HG03135 (cell line): Measurements from ENCODE around the gene SSX2IP.
"Not testable (repeated sequence)": the region's sequence is repeated elsewhere in the genome, so short reads cannot be mapped to it uniquely, and the experiment has no call there.

Experiments used
- ATAC-seq: cut with Tn5 transposase; IDR thresholded peaks from one replicate; pipeline ENCODE4 v1.9.1; 2021; ENCODE audit warnings: mild to moderate bottlenecking, moderate library complexity; ENCODE audit not compliant: unreplicated experiment

The SSX2IP gene

DNA sequence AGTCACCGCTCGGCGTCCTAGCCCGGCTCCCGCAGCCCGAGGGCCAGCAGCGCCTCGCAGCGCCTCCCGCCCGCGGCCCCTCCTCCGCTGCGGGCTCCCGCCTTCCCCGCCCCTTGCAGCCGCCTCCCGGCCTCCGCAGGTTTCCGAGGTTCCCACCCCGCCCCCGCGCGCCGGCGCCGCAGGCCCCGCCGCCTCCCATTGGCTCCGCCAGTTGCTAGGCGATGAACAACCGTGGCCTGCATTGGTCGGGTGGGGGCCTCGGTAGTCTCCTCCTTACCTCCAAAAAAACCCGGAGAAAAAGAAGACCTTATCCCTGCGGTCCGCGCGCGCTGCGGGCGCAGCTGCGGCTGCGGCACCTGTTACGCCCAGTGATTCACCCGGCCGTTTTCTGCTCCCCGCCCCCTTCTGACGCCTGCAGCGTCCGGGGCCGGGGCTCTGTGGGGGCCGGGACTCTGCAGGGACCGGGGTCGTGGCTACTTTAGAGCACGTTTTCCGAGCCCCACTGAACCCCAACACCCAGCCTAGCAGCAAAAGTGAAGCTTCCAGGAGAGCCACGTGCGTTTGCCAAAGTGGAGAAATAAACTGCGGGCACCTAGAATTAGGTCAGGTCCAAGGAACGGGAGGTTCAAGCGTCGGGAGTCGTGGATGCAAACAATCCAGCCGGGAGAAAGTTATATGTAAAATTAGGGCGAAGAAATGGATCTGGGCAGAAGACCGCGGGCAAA is at the start of gene SSX2IP:
Gene SSX2IP, minus strand, starts transcription at position 65 of the 725 bp plus-strand sequence. CDS start 19,242 bp downstream, outside the sequence.
- peak; percentile 92 for ATAC-seq

- ATAC-seq, result no peak
Observed at GRCh38 chr1:84738237-84738636, 48.0 kb upstream of the SSX2IP start.

GRCh38 chr1:84737590-84737989 is 47.3 kb upstream of the SSX2IP start:
- no peak for ATAC-seq

DNA sequence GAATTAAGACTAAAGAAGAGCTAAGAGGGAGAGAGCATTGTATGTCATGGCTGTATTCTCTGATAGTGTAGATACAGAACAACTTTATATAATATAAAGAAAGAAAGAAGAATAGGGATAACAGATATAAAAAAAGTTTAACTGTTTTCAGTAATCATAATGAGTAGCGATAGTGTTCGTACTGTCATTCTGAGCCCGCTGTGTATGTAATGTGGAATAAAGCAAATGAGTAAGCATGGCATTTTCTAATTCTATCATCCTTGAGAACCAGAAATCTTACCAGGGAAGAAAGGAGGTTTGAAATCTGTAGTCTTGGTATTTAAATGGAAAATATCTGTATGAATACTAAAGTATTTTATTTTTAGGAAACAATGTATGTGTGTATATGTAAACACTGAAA is 46.7 kb upstream of the SSX2IP start:
- no peak for ATAC-seq

DNA sequence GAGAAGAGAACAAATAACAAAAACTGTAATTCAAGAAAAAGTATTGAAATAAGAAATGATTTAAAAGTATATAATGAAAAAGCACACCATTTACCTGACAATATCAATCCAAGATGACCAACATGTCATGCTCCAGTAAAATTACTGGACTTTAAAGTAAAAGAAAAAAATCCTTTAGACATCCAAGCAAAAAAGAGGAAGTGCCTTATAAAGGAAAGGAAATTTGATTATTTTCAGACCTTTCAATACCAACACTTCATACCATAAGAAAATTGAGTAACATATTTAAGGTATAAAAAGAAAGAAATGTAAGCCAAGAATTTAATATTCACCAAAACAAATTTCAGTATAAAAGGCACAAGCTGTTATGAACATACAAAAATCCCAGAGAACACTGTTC is 46.2 kb upstream of the SSX2IP start:
- no peak for ATAC-seq

GRCh38 chr1:84735483-84735882 is 45.2 kb upstream of the SSX2IP start:
- ATAC-seq, result no peak

DNA sequence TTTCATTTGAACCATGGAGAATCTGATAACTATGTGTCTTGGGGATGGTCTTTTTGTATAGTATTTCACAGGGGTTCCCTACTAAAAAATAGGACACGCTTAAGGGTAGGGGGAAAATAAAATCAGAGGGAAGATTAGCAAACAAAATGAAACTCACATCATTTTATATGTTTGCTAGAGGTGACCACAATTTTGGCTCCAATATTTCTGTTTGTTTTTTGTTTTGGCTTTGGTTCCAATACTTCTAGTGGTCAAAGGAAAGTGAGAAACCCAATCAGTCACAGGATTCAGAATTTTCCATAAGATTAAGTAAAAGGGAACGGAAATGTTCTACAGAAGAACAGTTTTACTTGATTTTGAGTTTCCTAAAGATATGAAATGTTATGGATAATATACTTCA is 42.3 kb upstream of the SSX2IP start:
- no peak for ATAC-seq

DNA sequence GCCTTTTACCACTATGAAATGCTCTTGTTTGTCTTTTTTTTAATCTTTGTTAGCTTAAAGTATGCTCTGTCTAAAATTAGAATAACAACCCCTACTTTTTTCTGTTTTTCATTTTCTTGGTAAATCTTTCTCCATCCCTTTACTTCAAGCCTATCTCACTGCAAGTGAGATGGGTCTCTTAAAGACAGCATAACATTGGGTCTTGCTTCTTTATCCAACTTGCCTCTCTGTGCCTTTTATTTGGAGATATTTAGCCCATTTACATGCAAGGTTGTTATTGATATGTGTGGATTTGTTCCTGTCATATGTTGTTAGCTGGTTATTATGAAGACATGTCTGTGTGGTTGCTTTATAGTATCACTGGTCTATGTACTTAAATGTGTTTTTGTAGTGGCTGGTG is 41.3 kb upstream of the SSX2IP start:
- no peak for ATAC-seq

GRCh38 chr1:84727711-84728110 is 37.5 kb upstream of the SSX2IP start:
- not testable (repeated sequence) for ATAC-seq

DNA sequence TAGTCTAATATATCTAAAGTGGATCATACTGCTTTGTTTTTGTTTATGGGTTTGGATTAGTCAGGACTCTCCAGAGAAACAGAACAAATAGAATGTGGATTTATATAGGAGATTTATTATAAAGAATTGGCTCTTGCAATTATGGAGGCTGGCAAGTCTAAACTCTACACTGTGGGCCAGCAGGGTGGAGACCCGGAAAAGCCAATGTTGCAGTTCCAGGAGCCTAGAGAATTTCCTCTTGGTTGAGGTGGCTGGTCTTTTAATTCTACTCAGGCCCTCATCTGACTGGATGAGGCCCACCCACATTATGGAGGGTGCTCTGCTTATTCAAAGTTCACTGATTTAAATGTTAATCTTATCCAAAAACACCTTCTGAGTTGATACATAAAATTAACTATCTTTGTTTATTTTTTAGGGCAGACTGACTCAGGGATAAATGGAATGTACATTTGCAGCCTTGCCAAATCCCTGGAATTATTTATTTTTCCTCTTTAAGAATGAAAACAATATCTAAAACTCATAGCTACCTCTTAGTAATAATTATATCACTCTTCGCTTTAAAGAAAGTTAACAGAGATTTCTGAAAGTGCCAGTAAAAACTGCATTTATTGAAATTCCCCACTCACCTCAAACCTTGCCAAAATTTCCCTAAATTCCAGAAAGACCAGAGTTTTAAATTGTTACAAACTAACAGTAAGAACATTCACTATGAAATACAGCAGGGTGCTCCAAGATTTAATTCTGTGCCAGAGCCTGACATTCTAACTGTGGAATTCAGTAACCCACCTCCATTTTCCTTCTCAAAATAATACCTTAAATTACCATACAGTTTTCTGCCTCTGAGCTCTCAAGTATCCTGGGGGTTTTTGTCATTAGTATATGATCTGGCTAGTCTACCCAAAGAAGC is 36.6 kb upstream of the SSX2IP start:
- no peak for ATAC-seq

GRCh38 chr1:84724128-84724860 is 34.0 kb upstream of the SSX2IP start:
- no peak for ATAC-seq

DNA sequence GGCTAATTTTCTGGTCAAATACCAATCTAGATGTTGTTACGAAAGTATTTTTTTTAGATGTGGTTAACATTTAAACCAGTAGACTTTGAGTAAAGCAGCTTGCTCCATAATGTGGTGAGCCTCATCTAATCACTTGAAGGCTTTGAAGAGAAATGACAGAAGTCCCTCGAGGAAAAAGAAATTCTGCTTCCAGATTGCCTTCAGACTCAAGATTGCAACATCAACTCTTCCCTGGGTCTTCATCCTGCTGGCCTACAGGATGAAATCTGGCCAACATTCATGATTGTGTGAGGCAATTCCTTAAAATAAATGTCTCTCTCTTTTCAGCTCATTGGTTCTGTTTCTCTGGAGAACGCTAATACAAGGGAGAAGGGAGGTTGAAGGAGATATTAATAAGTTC is 32.5 kb upstream of the SSX2IP start:
- ATAC-seq, result no peak

- ATAC-seq, result not testable (repeated sequence)
Observed at GRCh38 chr1:84721872-84722271, 31.6 kb upstream of the SSX2IP start.

DNA sequence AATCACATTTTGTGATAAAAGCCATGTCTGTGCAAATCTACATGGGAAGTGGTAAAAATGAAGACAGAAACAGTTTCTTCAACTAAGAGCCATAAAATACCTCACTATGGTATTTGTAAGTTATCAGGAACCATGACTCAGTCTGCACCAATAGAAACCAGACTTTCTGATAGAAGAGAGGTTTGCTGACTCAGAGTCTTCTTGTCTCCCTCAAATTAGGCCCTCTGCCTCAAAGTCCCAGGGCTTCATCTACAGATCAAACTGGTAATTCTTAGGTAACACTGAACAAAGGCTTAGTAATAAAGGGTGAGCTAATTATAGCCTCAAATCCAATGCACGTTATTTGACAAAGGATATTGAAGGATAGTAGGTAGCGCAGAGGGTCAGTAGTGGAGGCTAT is 30.9 kb upstream of the SSX2IP start:
- ATAC-seq, result no peak

GRCh38 chr1:84720221-84720780 is 30.0 kb upstream of the SSX2IP start:
- ATAC-seq, result no peak

DNA sequence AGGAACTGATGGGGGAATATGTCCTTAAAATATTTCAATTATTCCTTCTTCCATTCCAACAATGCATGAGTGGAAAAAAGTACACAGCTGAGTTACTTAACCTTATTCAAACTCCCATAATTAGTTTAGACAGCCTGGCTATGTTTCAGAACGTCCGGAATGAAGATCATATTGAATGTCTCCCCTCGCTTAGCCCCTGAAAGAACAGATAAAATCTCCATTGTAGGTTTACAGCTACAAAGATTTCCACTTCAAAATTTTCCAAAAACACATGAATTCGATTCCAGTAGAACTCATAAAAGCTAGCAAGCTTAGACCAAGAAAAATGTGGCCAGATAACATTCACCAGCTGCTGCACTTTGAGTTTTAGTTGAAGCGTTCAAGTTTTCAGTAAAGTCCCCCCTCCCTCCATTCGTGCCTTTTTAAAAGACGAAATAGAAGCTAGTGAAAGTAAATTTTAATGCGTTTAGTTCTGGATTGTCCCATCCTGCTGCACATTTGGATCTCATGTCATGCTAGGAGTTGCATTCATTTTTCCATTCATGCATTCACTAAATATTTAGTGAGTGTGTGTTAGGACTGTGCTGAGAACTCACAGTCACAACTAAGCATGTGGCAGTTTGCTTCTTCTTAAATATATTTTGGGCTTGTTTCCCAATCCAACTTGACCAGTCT is 29.4 kb upstream of the SSX2IP start:
- ATAC-seq, result no peak

DNA sequence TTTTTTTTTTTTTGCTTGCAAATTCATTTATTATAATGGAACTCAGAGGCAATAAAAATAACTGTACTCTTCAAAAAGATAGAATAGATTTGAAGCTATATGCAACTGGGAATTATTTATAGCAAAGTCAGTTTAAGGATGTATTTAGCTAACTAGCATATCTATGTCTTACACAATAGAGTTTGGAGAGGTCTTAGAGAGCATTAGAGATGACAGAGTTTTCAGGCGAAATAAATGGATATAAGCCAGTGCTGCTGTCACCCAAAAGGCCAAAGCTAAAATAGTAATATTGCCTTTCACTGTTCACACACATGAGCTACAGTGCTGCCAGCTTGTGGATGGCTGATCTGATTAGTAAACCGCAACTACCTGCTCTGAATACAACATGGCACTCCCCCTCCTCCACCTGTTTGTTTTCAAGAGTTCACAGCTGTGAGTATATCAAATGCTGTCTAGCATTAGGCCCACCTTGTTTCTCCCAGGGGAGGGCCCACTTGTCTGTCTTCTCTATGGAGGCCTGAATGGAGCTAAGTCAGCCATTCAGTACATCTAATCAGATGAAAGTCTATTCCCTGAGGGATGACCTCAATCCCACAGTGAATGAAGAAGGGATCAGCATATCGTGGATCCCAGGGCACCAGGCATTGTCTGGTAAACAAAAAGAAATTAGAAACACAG is 25.2 kb upstream of the SSX2IP start:
- no peak for ATAC-seq

GRCh38 chr1:84712276-84712874 is 22.1 kb upstream of the SSX2IP start:
- no peak for ATAC-seq

GRCh38 chr1:84711869-84712268 is 21.6 kb upstream of the SSX2IP start:
- ATAC-seq, result no peak

DNA sequence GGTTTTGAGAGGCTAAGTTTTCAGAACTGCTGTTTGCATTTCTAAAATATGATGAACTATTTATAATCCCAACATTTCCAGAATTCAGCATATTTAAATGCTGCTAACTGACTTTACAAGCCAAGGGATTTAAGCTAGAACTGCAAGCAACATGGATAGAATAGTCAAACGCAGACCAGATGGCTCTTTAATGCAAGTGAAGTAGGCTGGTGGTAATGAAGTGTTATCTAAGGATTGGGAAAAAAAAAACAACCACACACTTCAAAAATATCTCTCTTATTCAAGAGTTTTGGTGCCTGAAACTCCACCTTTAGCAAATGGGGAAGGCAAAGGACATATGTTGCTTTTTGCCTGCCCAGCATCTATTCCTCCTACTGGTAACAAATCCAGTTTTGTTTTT is 20.9 kb upstream of the SSX2IP start:
- ATAC-seq, result no peak
